Astrocyte (in vitro differentiated cells and primary cell): ENCODE results near the gene FES. TPM values are rescaled to one million over a fixed set of nuclear protein-coding genes. Genes with fewer than 3 reads are reported as not detected.

Experiments used
- DNase-seq: peaks from one replicate; pipeline ENCODE4 v3.0.0-alpha.2; 2010; ENCODE audit warnings: low read depth
- FAIRE-seq: peaks from 2 replicates; lab custom pipeline; 2011; peaks lifted over from hg19 to GRCh38; lab: Jason Lieb, UNC
- H2AFZ ChIP-seq: 2 replicates; pipeline ENCODE4 v1.6.0; 2012; ENCODE audit warnings: low read depth, low read length, inconsistent platforms
- H3K27ac ChIP-seq: 2 replicates; pipeline ENCODE4 v1.5.1; 2011; ENCODE audit warnings: low read depth, low read length, inconsistent platforms
- H3K27me3 ChIP-seq: 2 replicates; pipeline ENCODE4 v1.6.0; 2011; ENCODE audit warnings: low read length, inconsistent platforms; ENCODE audit not compliant: insufficient read depth
- H3K36me3 ChIP-seq: 2 replicates; pipeline ENCODE4 v1.5.1; 2011; ENCODE audit warnings: low read length, inconsistent platforms; ENCODE audit not compliant: insufficient read depth
- H3K4me1 ChIP-seq: 2 replicates; pipeline ENCODE4 v1.5.1; 2011; ENCODE audit warnings: low read length, inconsistent platforms; ENCODE audit not compliant: insufficient read depth
- H3K4me2 ChIP-seq: 2 replicates; pipeline ENCODE4 v1.6.0; 2012; ENCODE audit warnings: low read length, inconsistent platforms
- H3K4me3 ChIP-seq: 2 replicates; pipeline ENCODE4 v1.5.1; 2011; ENCODE audit warnings: low read depth, mild to moderate bottlenecking, low read length, inconsistent platforms; ENCODE audit not compliant: insufficient read depth
- H3K79me2 ChIP-seq: 2 replicates; pipeline ENCODE4 v1.6.0; 2012; ENCODE audit warnings: mild to moderate bottlenecking, low read length, inconsistent platforms; ENCODE audit not compliant: insufficient read depth
- H3K9ac ChIP-seq: 2 replicates; pipeline ENCODE4 v1.6.0; 2012; ENCODE audit warnings: mild to moderate bottlenecking, low read length, inconsistent platforms
- H3K9me3 ChIP-seq: 2 replicates; pipeline ENCODE4 v1.5.1; 2012; ENCODE audit warnings: low read depth, mild to moderate bottlenecking, low read length, inconsistent platforms; ENCODE audit not compliant: insufficient read depth
- H4K20me1 ChIP-seq: 2 replicates; pipeline ENCODE4 v1.6.0; 2012; ENCODE audit warnings: low read length, inconsistent platforms; ENCODE audit not compliant: insufficient read depth
- H3K27ac Mint-ChIP-seq: one replicate; pipeline ENCODE4 v1.8.0; 2021; ENCODE audit warnings: mild to moderate bottlenecking, mixed read lengths; ENCODE audit not compliant: unreplicated experiment
- H3K27me3 Mint-ChIP-seq: one replicate; pipeline ENCODE4 v1.8.0; 2021; ENCODE audit warnings: low read depth, mixed read lengths; ENCODE audit not compliant: unreplicated experiment
- H3K36me3 Mint-ChIP-seq: one replicate; pipeline ENCODE4 v1.8.0; 2021; ENCODE audit warnings: low read depth, mixed read lengths; ENCODE audit not compliant: unreplicated experiment
- H3K4me1 Mint-ChIP-seq: one replicate; pipeline ENCODE4 v1.8.0; 2021; ENCODE audit warnings: low read depth, mixed read lengths; ENCODE audit not compliant: unreplicated experiment
- H3K4me3 Mint-ChIP-seq: one replicate; pipeline ENCODE4 v1.8.0; 2021; ENCODE audit warnings: mild to moderate bottlenecking, moderate library complexity, mixed read lengths; ENCODE audit not compliant: unreplicated experiment
- H3K9me3 Mint-ChIP-seq: one replicate; pipeline ENCODE4 v1.8.0; 2021; ENCODE audit warnings: mild to moderate bottlenecking, mixed read lengths; ENCODE audit not compliant: unreplicated experiment
- CTCF ChIP-seq: IDR thresholded peaks from 2 replicates; pipeline ENCODE4 v1.5.1; 2011; ENCODE audit warnings: low read depth, mild to moderate bottlenecking, inconsistent platforms, low read length, moderate library complexity; ENCODE audit not compliant: insufficient read depth
- EZH2 ChIP-seq: IDR thresholded peaks from 2 replicates; pipeline ENCODE4 v1.6.1; 2012; ENCODE audit warnings: mild to moderate bottlenecking, low read length, inconsistent platforms; ENCODE audit not compliant: insufficient read depth
- total RNA-seq: library from RNA; stranded (reverse); gene quantifications from 2 replicates; pipeline ENCODE4 v1.2.1, GENCODE V29; 2021

FES gene
- total RNA-seq, 1 donor from 2014 or later = 7.2 TPM

GRCh38 chr15:90862964-90863778, 21.1 kb upstream of the FES start:
- Histone ChIP-seq H3K4me1 (peaks cover 4% of the 10 kb centered on the region), H3K79me2 (no peaks in the 10 kb centered on the region), H3K27ac (no peak overlapping the region), H3K36me3 (no peaks in the 10 kb centered on the region), H4K20me1 (no peaks in the 10 kb centered on the region), H3K4me3 (no peak overlapping the region), H3K27me3 (no peaks in the 10 kb centered on the region), H3K9me3 (no peaks in the 10 kb centered on the region), H2AFZ (no peak overlapping the region), H3K9ac (no peak overlapping the region), H3K4me2 (no peak overlapping the region)
- Mint-ChIP-seq H3K4me3 (no peak overlapping the region), H3K27ac (no peak overlapping the region), H3K4me1 (peaks cover 8% of the 10 kb centered on the region), H3K36me3 (peaks cover 3% of the 10 kb centered on the region), H3K27me3 (peaks cover 5% of the 10 kb centered on the region), H3K9me3 (no peaks in the 10 kb centered on the region)
- TF ChIP-seq CTCF (no peak), EZH2 (no peak)
- no peak for FAIRE-seq
- DNase-seq = no peak

- FAIRE-seq (no peak), DNase-seq (no peak)
- Mint-ChIP-seq H3K27ac (no peak overlapping the region), H3K36me3 (peaks cover 3% of the 10 kb centered on the region), H3K27me3 (peaks cover 5% of the 10 kb centered on the region), H3K4me3 (no peak overlapping the region), H3K9me3 (no peaks in the 10 kb centered on the region), H3K4me1 (peaks cover 16% of the 10 kb centered on the region)
- Histone ChIP-seq H3K27me3 (no peaks in the 10 kb centered on the region), H3K36me3 (no peaks in the 10 kb centered on the region), H3K9ac (no peak overlapping the region), H4K20me1 (no peaks in the 10 kb centered on the region), H3K4me3 (no peak overlapping the region), H3K79me2 (no peaks in the 10 kb centered on the region), H3K9me3 (no peaks in the 10 kb centered on the region), H3K4me2 (no peak overlapping the region), H2AFZ (no peak overlapping the region), H3K4me1 (peaks cover 8% of the 10 kb centered on the region), H3K27ac (no peak overlapping the region)
- no peak for TF ChIP-seq EZH2
- TF ChIP-seq CTCF = no peak
Measured at GRCh38 chr15:90863987-90864386, 20.3 kb upstream of the FES start.

GRCh38 chr15:90864507-90864906, 19.8 kb upstream of the FES start:
- peaks cover 3% of the 10 kb centered on the region for H3K36me3 Mint-ChIP-seq
- no peaks in the 10 kb centered on the region for H4K20me1 ChIP-seq
- DNase-seq (no peak), FAIRE-seq (no peak)
- H2AFZ ChIP-seq = no peak overlapping the region
- H3K4me2 ChIP-seq = no peak overlapping the region
- H3K9me3 ChIP-seq = no peaks in the 10 kb centered on the region
- no peak overlapping the region for H3K27ac ChIP-seq
- peaks cover 5% of the 10 kb centered on the region for H3K27me3 Mint-ChIP-seq
- no peak overlapping the region for H3K4me3 ChIP-seq
- no peak for TF ChIP-seq CTCF
- no peak for TF ChIP-seq EZH2
- no peak overlapping the region for H3K27ac Mint-ChIP-seq
- peaks cover 13% of the 10 kb centered on the region for H3K4me1 ChIP-seq
- no peaks in the 10 kb centered on the region for H3K79me2 ChIP-seq
- H3K27me3 ChIP-seq = no peaks in the 10 kb centered on the region
- H3K9ac ChIP-seq = no peak overlapping the region
- no peaks in the 10 kb centered on the region for H3K36me3 ChIP-seq
- H3K4me1 Mint-ChIP-seq = peaks cover 21% of the 10 kb centered on the region
- H3K9me3 Mint-ChIP-seq = no peaks in the 10 kb centered on the region
- no peak overlapping the region for H3K4me3 Mint-ChIP-seq
